ENCODE measurements around the gene NPEPL1. TPM values are rescaled to one million over a fixed set of nuclear protein-coding genes. Genes with fewer than 3 reads are reported as not detected.

Gene NPEPL1
- total and polyA plus RNA-seq, 2 of the 8 experiments (the other 6 are each of a cell fraction or from before 2014, with no cell fraction given) = 12.4 to 26.8 TPM

GRCh38 chr20:58760856-58761255 lies 68.3 kb downstream of the NPEPL1 start (continued):
- TF ChIP-seq CHD7 (IDR thresholded peaks at IDR 0.05; ENCODE audit: insufficient replicate concordance, low read length) (no peak), TBP (IDR thresholded peaks at IDR 0.05; ENCODE audit: low read depth, low read length) (no peak), TAF1 (IDR thresholded peaks at IDR 0.05; ENCODE audit: low read depth, low read length) (no peak), BCL11A (IDR thresholded peaks at IDR 0.05; ENCODE audit: low read depth in 2 of 2, low read length in 2 of 2) (no peak), NANOG (IDR thresholded peaks at IDR 0.05; ENCODE audit: insufficient read depth, low read depth, low read length, poor library complexity, severe bottlenecking) (no peak), CHD2 (IDR thresholded peaks at IDR 0.05; ENCODE audit: low read length) (no peak), RXRA (IDR thresholded peaks at IDR 0.05; ENCODE audit: insufficient read depth, low read depth, low read length) (no peak), RFX5 (IDR thresholded peaks at IDR 0.05; ENCODE audit: borderline replicate concordance, low read depth, low read length) (no peak)

Measured in H1 (cell line).